Left forelimb (tissue), 1 donor: Measurements from ENCODE around the gene OR4D9.

Source experiments
- DNase-seq: peaks from one replicate; pipeline ENCODE4 v3.0.0-alpha.2; 2018; ENCODE audit warnings: low spot score

Gene OR4D9

GRCh38 chr11:59550842-59551658, 39.7 kb downstream of the OR4D9 start:
- DNase-seq, result peak; percentile 87

- no peak for DNase-seq
These were observed 40.6 kb downstream of the OR4D9 start for GRCh38 chr11:59551659-59552521.

DNA sequence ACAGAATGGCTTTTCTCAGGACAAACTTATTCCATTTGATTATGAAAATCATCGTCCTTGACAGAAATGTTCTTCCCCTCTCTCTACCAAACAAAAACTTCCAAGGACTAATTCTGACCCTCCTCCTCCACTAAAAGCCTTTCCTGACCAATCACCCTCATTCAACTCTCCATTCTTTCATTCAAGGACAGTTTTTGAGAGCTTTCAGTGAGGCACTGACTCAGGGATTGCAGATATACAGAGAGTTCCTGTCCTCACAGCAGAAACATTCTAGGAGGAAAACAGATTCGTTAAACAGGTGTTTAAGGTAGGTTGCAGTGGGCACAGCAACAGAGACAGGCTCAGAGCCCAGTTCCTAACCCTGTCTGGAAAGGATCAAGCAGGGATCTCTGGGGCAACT, 41.5 kb downstream of the OR4D9 start:
- DNase-seq, result no peak

DNA sequence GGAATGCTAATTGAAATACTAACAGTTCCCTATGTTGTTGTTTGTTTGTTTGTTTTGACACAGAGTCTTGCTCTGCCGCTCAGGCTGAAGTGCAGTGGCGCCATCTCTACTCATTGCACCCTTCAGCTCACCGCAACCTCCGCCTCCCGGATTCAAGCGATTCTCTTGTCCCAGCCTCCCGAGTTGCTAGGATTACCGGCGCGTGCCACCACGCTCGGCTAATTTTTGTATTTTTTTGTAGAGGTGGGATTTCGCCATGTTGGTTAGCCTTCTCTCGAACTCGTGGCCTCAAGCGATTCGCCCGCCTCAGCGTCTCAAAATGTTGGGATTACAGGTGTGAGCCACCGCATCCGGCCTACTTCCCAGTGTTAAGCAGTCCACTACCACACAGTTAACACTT, 42.0 kb downstream of the OR4D9 start:
- DNase-seq, result no peak

GRCh38 chr11:59555601-59556114, 44.3 kb downstream of the OR4D9 start:
- DNase-seq, result no peak

GRCh38 chr11:59556115-59556916, 45.0 kb downstream of the OR4D9 start:
- DNase-seq, result peak; percentile 87

- DNase-seq, result no peak
These were observed 45.6 kb downstream of the OR4D9 start for GRCh38 chr11:59556917-59557348.

DNA sequence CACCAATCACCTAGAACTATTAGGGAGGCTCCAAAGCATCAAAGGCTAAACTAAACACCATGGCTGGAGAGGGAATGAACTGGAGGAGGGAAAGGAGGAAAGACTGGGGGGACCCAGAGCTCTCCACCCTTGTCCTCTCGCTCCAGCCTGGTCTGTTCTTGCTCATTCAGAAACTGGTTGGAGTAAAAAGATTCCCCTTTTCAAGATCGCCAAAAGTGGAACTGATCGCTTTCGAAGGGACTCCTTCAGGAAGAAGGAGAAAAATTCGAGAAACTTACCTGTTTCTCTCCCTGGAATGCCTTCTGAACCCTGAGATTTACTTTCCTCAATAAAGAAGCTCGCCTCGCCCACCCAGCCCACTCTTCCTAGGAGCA, 46.9 kb downstream of the OR4D9 start:
- no peak for DNase-seq

GRCh38 chr11:59559886-59560285, 48.5 kb downstream of the OR4D9 start:
- DNase-seq, result no peak

DNA sequence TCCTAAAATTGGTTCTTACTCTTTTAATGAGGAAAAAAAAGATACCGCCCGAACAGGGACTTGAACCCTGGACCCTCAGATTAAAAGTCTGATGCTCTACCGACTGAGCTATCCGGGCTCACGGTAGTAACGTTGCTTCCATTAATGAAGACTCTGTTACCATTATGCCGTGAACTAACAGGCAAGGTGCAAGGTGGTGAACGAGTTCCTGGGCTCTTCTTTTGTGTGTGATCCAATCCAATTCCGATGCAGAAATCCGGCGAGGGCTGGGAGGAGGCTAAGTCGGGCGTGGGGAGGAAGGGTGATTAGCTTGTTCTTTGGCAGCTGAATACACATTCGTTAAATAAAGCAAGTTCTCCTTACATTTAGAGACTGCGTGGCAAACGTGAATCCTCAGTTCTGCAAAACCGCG, 49.0 kb downstream of the OR4D9 start:
- DNase-seq, result no peak

DNA sequence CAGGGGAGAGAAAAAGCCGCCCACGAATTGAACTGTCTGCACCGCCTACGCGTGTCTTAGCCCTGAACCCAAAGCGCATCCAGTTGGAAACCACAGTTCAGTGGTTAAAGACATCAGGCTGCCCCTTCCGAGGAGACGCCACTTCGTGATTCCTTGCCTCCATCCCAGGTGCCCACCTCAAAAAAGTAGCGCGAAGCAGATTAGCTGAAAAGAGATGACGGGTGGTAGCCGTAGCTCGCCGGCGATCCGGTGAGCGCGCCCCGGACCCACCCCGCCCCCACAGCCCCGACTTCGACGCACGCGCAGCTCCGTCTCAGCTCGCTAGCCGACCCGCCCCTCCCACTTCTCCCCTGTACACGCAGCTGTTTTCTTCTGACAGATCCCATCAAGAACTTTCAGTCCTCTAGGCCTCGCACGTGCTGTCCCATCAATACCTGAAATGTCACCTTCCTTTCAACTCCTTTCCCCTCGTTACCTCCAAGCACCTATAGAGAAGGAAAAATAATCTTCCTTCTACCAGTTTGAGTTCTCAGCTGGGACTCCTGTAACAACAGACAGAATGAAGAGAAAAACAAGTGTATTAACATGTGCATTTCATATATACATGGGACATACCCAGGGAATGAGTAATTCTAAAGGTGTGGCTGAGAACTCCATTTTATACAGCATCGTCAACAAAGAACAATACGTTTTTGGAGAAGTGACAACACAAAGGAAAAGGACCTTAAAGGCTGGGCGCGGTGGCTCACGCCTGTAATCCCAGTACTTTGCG, 49.5 kb downstream of the OR4D9 start:
- DNase-seq, result peak; percentile 90

GRCh38 chr11:59562292-59562691, 51.0 kb downstream of the OR4D9 start:
- DNase-seq, result no peak
